ENCODE measurements around the gene ATRN.
"Not testable (repeated sequence)": the region's sequence is repeated elsewhere in the genome, so short reads cannot be mapped to it uniquely, and the experiment has no call there.

The ATRN gene

GRCh38 chr20:3563548-3564177 is 92.8 kb downstream of the ATRN start:
- DNase-seq (ENCODE audit: low read depth), result no peak

- DNase-seq (ENCODE audit: low read depth), result no peak
These were observed 95.0 kb downstream of the ATRN start for GRCh38 chr20:3565851-3566250.

- DNase-seq (ENCODE audit: low read depth), result no peak
These were observed 101.3 kb downstream of the ATRN start for GRCh38 chr20:3572151-3572550.

GRCh38 chr20:3576363-3576762 is 105.5 kb downstream of the ATRN start:
- DNase-seq (ENCODE audit: low read depth), result no peak

GRCh38 chr20:3577366-3577765 is 106.5 kb downstream of the ATRN start:
- DNase-seq (ENCODE audit: low read depth), result no peak

GRCh38 chr20:3580412-3580811 is 109.6 kb downstream of the ATRN start:
- DNase-seq (ENCODE audit: low read depth), result no peak

GRCh38 chr20:3583765-3584164 is 112.9 kb downstream of the ATRN start:
- no peak for DNase-seq (ENCODE audit: low read depth)

- no peak for DNase-seq (ENCODE audit: low read depth)
These were observed 115.3 kb downstream of the ATRN start for GRCh38 chr20:3586093-3586492.

- no peak for DNase-seq (ENCODE audit: low read depth)
These were observed 119.3 kb downstream of the ATRN start for GRCh38 chr20:3590164-3590563.

GRCh38 chr20:3592931-3593330 is 122.1 kb downstream of the ATRN start:
- DNase-seq (ENCODE audit: low read depth), result no peak

- no peak for DNase-seq (ENCODE audit: low read depth)
These were observed 124.7 kb downstream of the ATRN start for GRCh38 chr20:3595541-3595940.

- DNase-seq (ENCODE audit: low read depth), result no peak
These were observed 132.3 kb downstream of the ATRN start for GRCh38 chr20:3603108-3603507.

- DNase-seq (ENCODE audit: low read depth), result not testable (repeated sequence)
These were observed 134.6 kb downstream of the ATRN start for GRCh38 chr20:3605386-3605886.

- no peak for DNase-seq (ENCODE audit: low read depth)
These were observed 135.2 kb downstream of the ATRN start for GRCh38 chr20:3606021-3606420.

GRCh38 chr20:3611901-3612300 is 141.1 kb downstream of the ATRN start:
- DNase-seq (ENCODE audit: low read depth), result no peak

GRCh38 chr20:3612795-3613572 is 142.2 kb downstream of the ATRN start:
- DNase-seq (ENCODE audit: low read depth), result no peak

GRCh38 chr20:3613821-3614440 is 143.1 kb downstream of the ATRN start:
- DNase-seq (ENCODE audit: low read depth), result no peak

- no peak for DNase-seq (ENCODE audit: low read depth)
These were observed 143.6 kb downstream of the ATRN start for GRCh38 chr20:3614466-3614865.

GRCh38 chr20:3615171-3615840 is 144.5 kb downstream of the ATRN start:
- DNase-seq (ENCODE audit: low read depth), result not testable (repeated sequence)

- DNase-seq (ENCODE audit: low read depth), result no peak
These were observed 145.4 kb downstream of the ATRN start for GRCh38 chr20:3616250-3616649.

- DNase-seq (ENCODE audit: low read depth), result no peak
These were observed 150.3 kb downstream of the ATRN start for GRCh38 chr20:3621111-3621510.

GRCh38 chr20:3622406-3622805 is 151.6 kb downstream of the ATRN start:
- DNase-seq (ENCODE audit: low read depth), result no peak

GRCh38 chr20:3627476-3627875 is 156.7 kb downstream of the ATRN start:
- no peak for DNase-seq (ENCODE audit: low read depth)

All from activated T-helper 1 cell treated with Interleukin-2 at 50 U/mL for 16 hours (primary cell).